Measurements from ENCODE around the gene CROCC.

DNA sequence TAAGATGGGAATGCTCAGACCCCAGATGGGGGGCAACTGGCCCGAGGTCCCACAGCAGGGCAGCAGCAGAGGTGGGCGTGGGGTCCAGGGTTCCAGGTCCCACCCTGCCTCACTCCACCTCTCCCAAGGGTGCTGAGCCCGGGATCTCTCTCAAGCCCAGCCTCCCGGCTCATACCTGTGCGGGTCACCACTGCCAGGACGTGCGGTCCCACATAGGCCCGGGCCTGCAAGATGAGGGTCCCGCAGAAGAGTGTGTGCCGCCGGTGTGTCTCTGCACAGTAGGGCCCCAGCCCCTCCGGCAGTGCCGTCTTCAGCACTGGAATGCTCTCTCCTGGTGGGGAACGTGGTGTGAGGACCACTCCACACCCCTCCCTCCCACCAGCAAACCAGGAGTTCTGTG, 75.1 kb downstream of the CROCC start:
- TF ChIP-seq EP300 (IDR thresholded peaks at IDR 0.05; ENCODE audit: borderline replicate concordance in 1 of 2, low read depth in 1 of 2, low read length in 1 of 2) (no peak), RCOR1 (IDR thresholded peaks at IDR 0.05; ENCODE audit: low read length) (no peak)
- TF ChIP-seq, protein P1, sequence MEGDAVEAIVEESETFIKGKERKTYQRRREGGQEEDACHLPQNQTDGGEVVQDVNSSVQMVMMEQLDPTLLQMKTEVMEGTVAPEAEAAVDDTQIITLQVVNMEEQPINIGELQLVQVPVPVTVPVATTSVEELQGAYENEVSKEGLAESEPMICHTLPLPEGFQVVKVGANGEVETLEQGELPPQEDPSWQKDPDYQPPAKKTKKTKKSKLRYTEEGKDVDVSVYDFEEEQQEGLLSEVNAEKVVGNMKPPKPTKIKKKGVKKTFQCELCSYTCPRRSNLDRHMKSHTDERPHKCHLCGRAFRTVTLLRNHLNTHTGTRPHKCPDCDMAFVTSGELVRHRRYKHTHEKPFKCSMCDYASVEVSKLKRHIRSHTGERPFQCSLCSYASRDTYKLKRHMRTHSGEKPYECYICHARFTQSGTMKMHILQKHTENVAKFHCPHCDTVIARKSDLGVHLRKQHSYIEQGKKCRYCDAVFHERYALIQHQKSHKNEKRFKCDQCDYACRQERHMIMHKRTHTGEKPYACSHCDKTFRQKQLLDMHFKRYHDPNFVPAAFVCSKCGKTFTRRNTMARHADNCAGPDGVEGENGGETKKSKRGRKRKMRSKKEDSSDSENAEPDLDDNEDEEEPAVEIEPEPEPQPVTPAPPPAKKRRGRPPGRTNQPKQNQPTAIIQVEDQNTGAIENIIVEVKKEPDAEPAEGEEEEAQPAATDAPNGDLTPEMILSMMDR (IDR thresholded peaks at IDR 0.05): no peak
